HepG2 (cell line): ENCODE data around the gene SLC66A3. TPM values are rescaled to one million over a fixed set of nuclear protein-coding genes. Genes with fewer than 3 reads are reported as not detected.

Source experiments
- ARNTL ChIP-seq: sonication (generic); formaldehyde crosslinking; IDR thresholded peaks from 2 replicates; pipeline ENCODE4 v1.4.0; 2020; ENCODE audit warnings: mild to moderate bottlenecking, missing genetic modification reagents
- CERS6 ChIP-seq: sonication (generic); formaldehyde crosslinking; IDR thresholded peaks from 2 replicates; pipeline ENCODE4 v1.5.0; 2020; ENCODE audit warnings: missing genetic modification reagents
- E2F1 ChIP-seq: sonication (generic); formaldehyde crosslinking; IDR thresholded peaks from 2 replicates; pipeline ENCODE4 v1.5.0; 2020; ENCODE audit warnings: missing genetic modification reagents
- FOXA3 ChIP-seq: IDR thresholded peaks from 2 replicates; pipeline ENCODE4 v1.6.1; 2016; ENCODE audit warnings: missing genetic modification reagents, missing compliant biosample characterization
- FOXO1 ChIP-seq: sonication (generic); formaldehyde crosslinking; IDR thresholded peaks from 2 replicates; pipeline ENCODE4 v1.4.0; 2020; ENCODE audit warnings: missing genetic modification reagents
- GMEB2 ChIP-seq: IDR thresholded peaks from 2 replicates; pipeline ENCODE4 v1.6.1; 2016; ENCODE audit warnings: missing biosample characterization, missing genetic modification reagents, low read depth
- JUNB ChIP-seq: sonication (generic); formaldehyde crosslinking; IDR thresholded peaks from 2 replicates; pipeline ENCODE4 v1.8.0; 2022; ENCODE audit warnings: missing genetic modification reagents, mild to moderate bottlenecking, borderline replicate concordance
- KLF16 ChIP-seq, 2 experiments: sonication (generic) in 1 of 2; formaldehyde crosslinking in 1 of 2; IDR thresholded peaks; 2 replicates each; pipeline versions ENCODE4 v1.6.1 to v1.8.0; 2016 to 2023; ENCODE audit warnings: missing genetic modification reagents in 2 of 2, missing compliant biosample characterization in 1 of 2
- MAZ ChIP-seq, 2 experiments: sonication (generic) in 1 of 2; formaldehyde crosslinking in 1 of 2; IDR thresholded peaks; 2 replicates each; pipeline versions ENCODE4 v1.5.0 to v1.6.1; 2012 to 2020; ENCODE audit warnings: low read depth in 2 of 2, mild to moderate bottlenecking in 2 of 2, borderline replicate concordance in 1 of 2, improper control_type of control experiment in 1 of 2, low read length in 1 of 2, missing genetic modification reagents in 1 of 2, moderate library complexity in 1 of 2
- MEIS1 ChIP-seq: sonication (generic); formaldehyde crosslinking; IDR thresholded peaks from 2 replicates; pipeline ENCODE4 v1.9.0; 2021; ENCODE audit warnings: mild to moderate bottlenecking, missing genetic modification reagents, moderate library complexity, borderline replicate concordance
- RAD21 ChIP-seq: fragments of 450-650 bp; formaldehyde crosslinking; IDR thresholded peaks from 2 replicates; pipeline ENCODE4 v1.5.0; 2020; ENCODE audit warnings: mild to moderate bottlenecking
- RAD51 ChIP-seq: fragments of 450-650 bp; IDR thresholded peaks from 2 replicates; pipeline ENCODE4 v1.6.1; 2016; ENCODE audit warnings: borderline replicate concordance
- RXRA ChIP-seq: sonication (generic); formaldehyde crosslinking; IDR thresholded peaks from 2 replicates; pipeline ENCODE4 v1.5.1; 2020; ENCODE audit warnings: missing genetic modification reagents
- SIN3B ChIP-seq: fragments of 150-350 bp; IDR thresholded peaks from 2 replicates; pipeline ENCODE4 v1.6.1; 2014; ENCODE audit warnings: low read length
- SMC3 ChIP-seq: IDR thresholded peaks from 2 replicates; pipeline ENCODE4 v1.6.1; 2011; ENCODE audit warnings: low read length, improper control_type of control experiment
- YEATS2 ChIP-seq: sonication (generic); formaldehyde crosslinking; IDR thresholded peaks from 2 replicates; pipeline ENCODE4 v1.4.0; 2020; ENCODE audit warnings: missing genetic modification reagents, borderline replicate concordance
- ZBTB44 ChIP-seq: sonication (generic); formaldehyde crosslinking; IDR thresholded peaks from 2 replicates; pipeline ENCODE4 v1.4.0; 2020; ENCODE audit warnings: missing genetic modification reagents
- ZMYM4 ChIP-seq: sonication (generic); formaldehyde crosslinking; IDR thresholded peaks from 2 replicates; pipeline ENCODE4 v1.8.1; 2023; ENCODE audit warnings: mild to moderate bottlenecking, missing genetic modification reagents
- ZNF235 ChIP-seq: sonication (generic); formaldehyde crosslinking; IDR thresholded peaks from 2 replicates; pipeline ENCODE4 v1.8.1; 2023; ENCODE audit warnings: mild to moderate bottlenecking, missing genetic modification reagents, borderline replicate concordance
- ZNF430 ChIP-seq: sonication (generic); formaldehyde crosslinking; IDR thresholded peaks from 2 replicates; pipeline ENCODE4 v1.9.0; 2021; ENCODE audit warnings: mild to moderate bottlenecking, missing genetic modification reagents
- ZNF616 ChIP-seq: sonication (generic); formaldehyde crosslinking; IDR thresholded peaks from 2 replicates; pipeline ENCODE4 v1.5.0; 2020; ENCODE audit warnings: low read depth, mild to moderate bottlenecking, missing genetic modification reagents
- ZNF737 ChIP-seq: sonication (generic); formaldehyde crosslinking; IDR thresholded peaks from 2 replicates; pipeline ENCODE4 v1.5.0; 2020; ENCODE audit warnings: missing genetic modification reagents, mild to moderate bottlenecking, borderline replicate concordance
- ZNF749 ChIP-seq: sonication (generic); formaldehyde crosslinking; IDR thresholded peaks from 2 replicates; pipeline ENCODE4 v1.8.0; 2022; ENCODE audit warnings: mild to moderate bottlenecking, missing genetic modification reagents, moderate library complexity, borderline replicate concordance
- ZSCAN29 ChIP-seq: sonication (generic); formaldehyde crosslinking; conservative IDR thresholded peaks from 2 replicates; pipeline ENCODE4 v1.4.0; 2020; ENCODE audit warnings: mild to moderate bottlenecking, missing genetic modification reagents
- polyA plus RNA-seq, 8 experiments: library from polyadenylated mRNA; depleted of rRNA in 3 of 8; stranded (reverse) in 7 of 8; unstranded in 1 of 8; fragments of >200 nt; fragmentation: Illumina TruSeq in 4 of 8; extraction: Trizol in 4 of 8; gene quantifications; 2 replicates each; pipeline versions ENCODE4 v1.2.1 to v1.2.3, GENCODE V29; 2011 to 2016; ENCODE audit warnings: low read depth in 4 of 8, missing spikeins in 1 of 8, mixed read lengths in 1 of 8; ENCODE audit not compliant: insufficient read depth in 1 of 8
- total RNA-seq, 5 experiments: library from RNA; depleted of rRNA; stranded (reverse); fragments of >200 nt; fragmentation: Illumina TruSeq; extraction: Trizol; gene quantifications; 2 replicates each; pipeline ENCODE4 v1.2.3, GENCODE V29; 2016; ENCODE audit warnings: low read depth in 1 of 5

The SLC66A3 gene
- total and polyA plus RNA-seq, 2 of the 13 experiments (the other 11 are each of a cell fraction or from before 2014, with no cell fraction given): 2.2 to 3.7 TPM

GRCh38 chr2:11129598-11130449 is 25.4 kb upstream of the SLC66A3 start (continued):
- TF ChIP-seq ZMYM4 (CRISPR knock-in tag) (peak; percentile 83), ZNF749 (CRISPR knock-in tag) (no peak; the same call in 1 of the 2 replicates), ZBTB44 (CRISPR knock-in tag) (no peak), ZNF616 (CRISPR knock-in tag) (0 out of 2 replicates have a peak, but pooled peaks have one; percentile 63), YEATS2 (CRISPR knock-in tag) (no peak; the same call in 1 of the 2 replicates), ZNF235 (CRISPR knock-in tag) (no peak), JUNB (no peak), RAD51 (no peak), ZNF737 (CRISPR knock-in tag) (no peak), FOXA3 (peak; percentile 32; the same call in 1 of the 2 replicates), FOXO1 (0 out of 2 replicates have a peak, but pooled peaks have one; percentile 15), RXRA (CRISPR knock-in tag) (peak; percentile 68), MEIS1 (CRISPR knock-in tag) (no peak), KLF16 (CRISPR knock-in tag; IDR thresholded peaks at IDR 0.05) (no peak; a peak in 2 of 4 replicates), SIN3B (no peak), ARNTL (CRISPR knock-in tag) (no peak), CERS6 (CRISPR knock-in tag) (0 out of 2 replicates have a peak, but pooled peaks have one; percentile 72), GMEB2 (CRISPR knock-in tag) (no peak), ZSCAN29 (no peak), E2F1 (peak; percentile 67), MAZ (IDR thresholded peaks at IDR 0.05; ENCODE audit: borderline replicate concordance, low read depth, low read length) (no peak), MAZ (CRISPR knock-in tag; IDR thresholded peaks at IDR 0.05; ENCODE audit: low read depth) (peak; percentile 93), RAD21 (CRISPR knock-in tag) (peak; percentile 76), SMC3 (no peak), ZNF430 (no peak)
